ENCODE results near the gene APELA.
"Not testable (repeated sequence)": the region's sequence is repeated elsewhere in the genome, so short reads cannot be mapped to it uniquely, and the experiment has no call there.

The APELA gene

GRCh38 chr4:164904336-164904735 lies 27.4 kb downstream of the APELA start:
- TF ChIP-seq TCF4 (CRISPR knock-in tag; IDR thresholded peaks at IDR 0.05; ENCODE audit: borderline replicate concordance) (no peak), TOX (CRISPR knock-in tag; IDR thresholded peaks at IDR 0.05; ENCODE audit: borderline replicate concordance) (no peak)
- ATAC-seq: no peak

DNA sequence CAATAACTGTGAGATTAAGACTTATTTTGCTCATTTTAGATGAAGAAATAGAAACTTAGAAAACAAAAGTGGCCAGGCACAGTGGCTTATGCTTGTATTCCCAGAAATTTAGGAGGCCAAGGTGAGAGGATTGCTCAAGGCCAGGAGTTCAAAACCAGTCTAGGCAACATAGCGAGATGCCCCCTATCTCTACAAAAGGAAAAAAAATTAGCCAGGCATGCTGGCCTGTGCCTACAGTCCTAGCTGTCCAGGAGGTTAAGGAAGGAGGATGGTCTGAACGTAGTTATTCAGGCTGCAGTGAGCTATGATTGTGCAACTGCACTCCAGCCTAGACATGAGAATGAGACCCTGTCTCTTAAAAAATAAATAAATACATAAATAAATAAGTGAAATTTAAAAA lies 28.0 kb downstream of the APELA start:
- no peak for ATAC-seq
- TF ChIP-seq ZC3H10 (CRISPR knock-in tag; IDR thresholded peaks at IDR 0.05): no peak
- TF ChIP-seq ISL1 (CRISPR knock-in tag; IDR thresholded peaks at IDR 0.05): no peak

- no peak for TF ChIP-seq PPARA (CRISPR knock-in tag; IDR thresholded peaks at IDR 0.05; ENCODE audit: borderline replicate concordance)
- TF ChIP-seq TOX (CRISPR knock-in tag; IDR thresholded peaks at IDR 0.05; ENCODE audit: borderline replicate concordance): no peak
- TF ChIP-seq TCF4 (CRISPR knock-in tag; IDR thresholded peaks at IDR 0.05; ENCODE audit: borderline replicate concordance): no peak
- no peak for TF ChIP-seq BACH2 (CRISPR knock-in tag; IDR thresholded peaks at IDR 0.05; ENCODE audit: borderline replicate concordance)
- no peak for TF ChIP-seq GLIS3 (CRISPR knock-in tag; IDR thresholded peaks at IDR 0.05)
- TF ChIP-seq TSHZ2 (CRISPR knock-in tag; IDR thresholded peaks at IDR 0.05): no peak
- no peak for TF ChIP-seq ZNF565 (CRISPR knock-in tag; conservative IDR thresholded peaks at IDR 0.05; ENCODE audit: low read depth)
- no peak for TF ChIP-seq ZNF70 (CRISPR knock-in tag; IDR thresholded peaks at IDR 0.05)
- no peak for TF ChIP-seq RARB (CRISPR knock-in tag; IDR thresholded peaks at IDR 0.05)
- no peak for TF ChIP-seq CSDC2 (CRISPR knock-in tag; IDR thresholded peaks at IDR 0.05)
- TF ChIP-seq ZFP3 (CRISPR knock-in tag; IDR thresholded peaks at IDR 0.05): no peak
- no peak for TF ChIP-seq ZFP30 (CRISPR knock-in tag; IDR thresholded peaks at IDR 0.05)
- TF ChIP-seq ESRRG (CRISPR knock-in tag; IDR thresholded peaks at IDR 0.05): no peak
- no peak for TF ChIP-seq CSRNP3 (CRISPR knock-in tag; IDR thresholded peaks at IDR 0.05)
- no peak for TF ChIP-seq ZC3H10 (CRISPR knock-in tag; IDR thresholded peaks at IDR 0.05)
- no peak for TF ChIP-seq PATZ1 (CRISPR knock-in tag; IDR thresholded peaks at IDR 0.05; ENCODE audit: borderline replicate concordance)
- TF ChIP-seq ARNTL (CRISPR knock-in tag; IDR thresholded peaks at IDR 0.05; ENCODE audit: borderline replicate concordance, low read depth): no peak
- TF ChIP-seq OSR1 (CRISPR knock-in tag; IDR thresholded peaks at IDR 0.05): no peak
- ATAC-seq: no peak
Observed at GRCh38 chr4:164906368-164906767, 29.4 kb downstream of the APELA start.

DNA sequence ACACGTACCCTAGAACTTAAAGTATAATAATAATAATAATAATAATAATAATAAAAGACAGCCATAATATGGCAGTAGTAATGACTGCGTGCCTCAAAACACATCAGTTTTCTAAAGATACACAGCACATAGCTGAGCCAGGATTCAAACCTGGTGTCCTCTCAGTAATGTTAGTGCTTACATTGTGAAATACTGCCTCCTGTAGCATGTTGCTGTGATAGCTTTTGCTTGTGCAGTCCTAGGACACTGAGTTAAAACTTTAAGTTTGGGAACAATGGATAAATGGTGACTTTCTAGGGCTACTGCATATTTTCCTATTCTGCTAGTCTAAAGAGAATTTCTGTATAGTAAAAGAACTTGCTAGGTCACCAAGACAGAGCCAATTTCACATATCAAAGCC lies 36.5 kb downstream of the APELA start:
- not testable (repeated sequence) for ATAC-seq

GRCh38 chr4:164918956-164919355 lies 42.0 kb downstream of the APELA start:
- ATAC-seq: no peak
- TF ChIP-seq ZFP3 (CRISPR knock-in tag; IDR thresholded peaks at IDR 0.05) (no peak), SNAI2 (CRISPR knock-in tag; IDR thresholded peaks at IDR 0.05) (no peak), ZNF70 (CRISPR knock-in tag; IDR thresholded peaks at IDR 0.05) (no peak), ARNTL (CRISPR knock-in tag; IDR thresholded peaks at IDR 0.05; ENCODE audit: borderline replicate concordance, low read depth) (no peak), GLIS3 (CRISPR knock-in tag; IDR thresholded peaks at IDR 0.05) (no peak), ZC3H10 (CRISPR knock-in tag; IDR thresholded peaks at IDR 0.05) (no peak), OSR1 (CRISPR knock-in tag; IDR thresholded peaks at IDR 0.05) (no peak), BACH2 (CRISPR knock-in tag; IDR thresholded peaks at IDR 0.05; ENCODE audit: borderline replicate concordance) (no peak), PPARA (CRISPR knock-in tag; IDR thresholded peaks at IDR 0.05; ENCODE audit: borderline replicate concordance) (no peak), TOX (CRISPR knock-in tag; IDR thresholded peaks at IDR 0.05; ENCODE audit: borderline replicate concordance) (no peak), ZNF8 (CRISPR knock-in tag; IDR thresholded peaks at IDR 0.05) (no peak), ESRRG (CRISPR knock-in tag; IDR thresholded peaks at IDR 0.05) (no peak), ZFP30 (CRISPR knock-in tag; IDR thresholded peaks at IDR 0.05) (no peak), CSDC2 (CRISPR knock-in tag; IDR thresholded peaks at IDR 0.05) (no peak), TCF4 (CRISPR knock-in tag; IDR thresholded peaks at IDR 0.05; ENCODE audit: borderline replicate concordance) (no peak)
- TF ChIP-seq, protein P1, sequence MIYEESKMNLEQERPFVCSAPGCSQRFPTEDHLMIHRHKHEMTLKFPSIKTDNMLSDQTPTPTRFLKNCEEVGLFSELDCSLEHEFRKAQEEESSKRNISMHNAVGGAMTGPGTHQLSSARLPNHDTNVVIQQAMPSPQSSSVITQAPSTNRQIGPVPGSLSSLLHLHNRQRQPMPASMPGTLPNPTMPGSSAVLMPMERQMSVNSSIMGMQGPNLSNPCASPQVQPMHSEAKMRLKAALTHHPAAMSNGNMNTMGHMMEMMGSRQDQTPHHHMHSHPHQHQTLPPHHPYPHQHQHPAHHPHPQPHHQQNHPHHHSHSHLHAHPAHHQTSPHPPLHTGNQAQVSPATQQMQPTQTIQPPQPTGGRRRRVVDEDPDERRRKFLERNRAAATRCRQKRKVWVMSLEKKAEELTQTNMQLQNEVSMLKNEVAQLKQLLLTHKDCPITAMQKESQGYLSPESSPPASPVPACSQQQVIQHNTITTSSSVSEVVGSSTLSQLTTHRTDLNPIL (CRISPR knock-in tag; IDR thresholded peaks at IDR 0.05; ENCODE audit: low read depth): no peak
- TF ChIP-seq, protein P2, sequence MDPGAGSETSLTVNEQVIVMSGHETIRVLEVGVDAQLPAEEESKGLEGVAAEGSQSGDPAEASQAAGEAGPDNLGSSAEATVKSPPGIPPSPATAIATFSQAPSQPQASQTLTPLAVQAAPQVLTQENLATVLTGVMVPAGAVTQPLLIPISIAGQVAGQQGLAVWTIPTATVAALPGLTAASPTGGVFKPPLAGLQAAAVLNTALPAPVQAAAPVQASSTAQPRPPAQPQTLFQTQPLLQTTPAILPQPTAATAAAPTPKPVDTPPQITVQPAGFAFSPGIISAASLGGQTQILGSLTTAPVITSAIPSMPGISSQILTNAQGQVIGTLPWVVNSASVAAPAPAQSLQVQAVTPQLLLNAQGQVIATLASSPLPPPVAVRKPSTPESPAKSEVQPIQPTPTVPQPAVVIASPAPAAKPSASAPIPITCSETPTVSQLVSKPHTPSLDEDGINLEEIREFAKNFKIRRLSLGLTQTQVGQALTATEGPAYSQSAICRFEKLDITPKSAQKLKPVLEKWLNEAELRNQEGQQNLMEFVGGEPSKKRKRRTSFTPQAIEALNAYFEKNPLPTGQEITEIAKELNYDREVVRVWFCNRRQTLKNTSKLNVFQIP (CRISPR knock-in tag; IDR thresholded peaks at IDR 0.05; ENCODE audit: borderline replicate concordance, low read depth): no peak

Measured in SK-N-SH treated with all-trans-retinoic acid at 6 μM for 48 hours (cell line).